ENCODE data around the gene ARHGEF1.
"Not testable (repeated sequence)": the region's sequence is repeated elsewhere in the genome, so short reads cannot be mapped to it uniquely, and the experiment has no call there.

ARHGEF1 gene

DNA sequence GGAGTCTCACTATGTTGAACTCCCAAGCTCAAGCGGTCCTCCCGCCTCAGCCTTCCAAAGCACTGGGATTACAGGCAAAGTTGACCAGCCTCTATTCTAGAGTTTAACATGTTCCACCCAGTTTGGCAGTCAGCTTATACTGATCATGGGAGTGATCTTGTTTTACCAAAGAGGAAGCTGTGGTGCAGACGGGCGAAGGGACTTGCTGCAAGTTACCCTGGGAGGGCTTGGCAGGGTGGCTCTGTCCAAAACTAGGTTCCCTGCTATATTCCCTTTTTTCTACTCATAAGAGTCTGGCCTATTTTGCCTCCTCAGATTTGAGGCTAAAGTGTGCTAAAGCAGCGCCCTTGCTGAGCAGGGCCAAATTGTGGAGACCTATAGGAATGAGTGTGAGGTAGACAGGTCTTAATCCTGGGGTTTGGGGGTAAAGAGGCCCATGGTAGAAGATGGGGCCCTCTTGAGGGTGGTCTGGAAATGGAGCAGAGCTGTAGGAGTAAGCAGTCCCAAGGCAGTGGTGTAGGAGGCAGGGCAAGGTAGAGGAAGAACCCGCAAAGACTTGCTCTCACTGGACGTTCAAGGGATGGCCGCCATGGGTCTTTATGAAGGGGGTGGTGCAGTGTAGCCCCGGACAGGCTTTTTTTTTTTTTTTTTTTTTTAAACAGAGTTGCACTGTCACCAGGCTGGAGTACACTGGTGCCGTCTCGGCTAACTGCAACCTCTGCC, 19.6 kb upstream of the ARHGEF1 start:
- no peak for DNase-seq

DNA sequence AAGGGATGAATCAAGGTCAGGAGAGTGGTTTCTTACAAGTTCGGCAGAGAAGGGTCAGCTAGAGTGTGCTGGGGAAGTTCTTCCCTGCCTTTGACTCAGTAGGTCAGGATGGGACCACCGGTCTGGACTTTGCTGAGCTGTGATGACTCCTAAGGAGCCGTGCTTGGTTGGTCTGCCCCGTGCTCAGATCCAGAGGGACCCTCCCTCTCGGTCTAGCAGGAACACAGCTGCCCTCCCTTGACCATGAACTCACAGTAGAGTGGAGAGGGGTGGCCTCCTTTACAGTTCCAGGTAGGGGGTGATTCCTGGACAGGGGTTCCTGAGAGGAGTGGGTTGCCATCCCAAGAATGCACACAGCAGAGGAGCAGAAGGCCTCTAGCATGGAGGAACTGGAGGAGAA, 18.6 kb upstream of the ARHGEF1 start:
- no peak for DNase-seq

DNA sequence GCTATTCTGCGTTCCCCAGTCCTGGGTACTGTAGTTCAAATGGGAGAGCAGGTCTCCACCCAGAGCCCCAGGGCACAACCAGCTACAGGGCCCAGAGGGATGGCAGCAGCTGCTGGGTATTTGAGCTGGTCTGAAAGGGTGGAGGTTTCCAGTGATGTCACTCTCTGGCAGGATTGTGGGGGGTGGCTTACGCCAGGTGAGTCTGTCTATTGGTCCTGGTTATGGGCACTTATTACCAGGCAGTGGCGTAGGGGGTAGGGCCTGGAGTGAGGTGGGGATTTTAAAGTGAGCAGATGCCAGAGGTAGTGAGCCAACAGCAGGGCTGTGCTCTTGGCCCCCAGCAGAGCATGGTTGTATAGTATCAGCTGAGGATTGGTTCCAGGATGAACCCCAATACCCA, 16.7 kb upstream of the ARHGEF1 start:
- DNase-seq = no peak

DNA sequence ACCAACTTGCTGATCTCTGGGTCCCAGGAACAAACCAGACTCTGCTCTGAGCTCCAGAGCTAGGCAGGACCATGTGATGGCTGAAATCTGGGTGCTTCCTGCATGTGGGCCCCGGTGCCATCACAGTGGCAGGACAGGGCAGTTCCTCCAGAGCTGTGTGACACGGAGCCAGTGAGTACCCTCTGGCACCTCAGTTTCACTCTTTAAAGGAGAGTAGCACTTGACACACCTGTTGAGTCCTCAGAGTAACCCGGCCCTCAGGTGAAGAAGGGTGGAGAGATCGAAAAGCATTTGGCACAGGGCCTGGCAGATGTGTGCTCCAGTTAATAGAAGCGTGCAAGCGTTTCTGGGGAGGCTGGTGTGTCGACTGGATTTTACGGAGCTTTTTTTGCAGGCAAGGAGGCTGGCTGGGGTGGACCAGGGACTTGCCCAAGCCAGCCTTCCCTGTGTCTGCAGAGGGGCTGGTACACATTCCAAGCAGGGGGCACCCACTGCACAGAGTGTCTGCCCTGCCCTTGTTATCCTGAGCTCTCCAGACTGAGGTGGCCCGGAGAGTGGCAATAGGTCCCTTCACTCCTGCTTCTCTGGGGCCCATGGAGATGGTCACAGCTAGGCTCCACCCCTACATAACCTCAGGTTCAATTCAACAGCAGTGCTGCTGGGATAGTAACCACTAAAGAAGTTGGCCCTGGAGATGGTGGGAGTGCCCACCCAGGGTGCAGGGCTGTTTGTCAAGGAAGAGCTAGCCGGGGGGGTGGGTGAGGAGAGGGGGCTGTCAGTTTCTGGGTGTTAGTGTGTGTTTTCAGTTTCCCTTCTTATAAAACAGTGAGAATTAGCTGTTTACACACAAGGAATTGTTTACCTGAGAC, 14.6 kb upstream of the ARHGEF1 start:
- DNase-seq = no peak

DNA sequence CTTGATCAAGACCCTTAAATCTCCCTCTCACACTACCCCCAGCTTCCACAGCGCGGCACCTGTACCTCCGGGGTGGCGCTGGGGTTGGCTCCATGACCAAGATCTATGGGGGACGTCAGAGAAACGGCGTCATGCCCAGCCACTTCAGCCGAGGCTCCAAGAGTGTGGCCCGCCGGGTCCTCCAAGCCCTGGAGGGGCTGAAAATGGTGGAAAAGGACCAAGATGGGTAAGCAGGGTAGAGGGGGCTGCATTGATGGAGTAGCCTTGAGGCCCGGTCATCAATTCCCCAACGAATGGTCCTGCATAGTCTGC, 14.0 kb upstream of the ARHGEF1 start:
- no peak for DNase-seq

DNA sequence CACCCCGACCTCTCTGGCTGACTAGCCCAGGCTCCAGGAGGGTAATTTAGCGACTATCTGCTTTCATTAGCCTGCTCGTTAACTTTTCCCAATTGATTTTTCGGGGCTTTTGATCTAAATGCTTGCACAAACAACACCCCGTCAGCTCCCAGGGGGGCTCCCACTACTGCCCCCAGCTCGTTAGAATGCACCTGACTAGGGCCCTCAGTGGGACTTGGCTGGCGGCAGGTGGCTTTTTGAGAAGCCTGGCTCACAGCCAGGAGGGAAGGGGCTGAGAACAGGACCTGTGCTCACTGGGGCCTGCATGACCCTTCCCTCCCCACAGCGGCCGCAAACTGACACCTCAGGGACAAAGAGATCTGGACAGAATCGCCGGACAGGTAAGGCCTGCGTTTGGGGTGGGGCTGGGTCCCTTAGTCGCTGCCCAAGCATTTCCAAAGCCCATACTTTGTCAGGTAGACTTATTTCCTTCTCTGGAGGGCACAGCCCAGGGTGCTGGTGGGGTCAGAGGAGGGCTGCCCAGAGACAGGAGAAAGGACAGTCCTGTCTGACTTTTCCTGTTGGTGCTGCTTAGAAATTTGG, 13.5 kb upstream of the ARHGEF1 start:
- no peak for DNase-seq

DNA sequence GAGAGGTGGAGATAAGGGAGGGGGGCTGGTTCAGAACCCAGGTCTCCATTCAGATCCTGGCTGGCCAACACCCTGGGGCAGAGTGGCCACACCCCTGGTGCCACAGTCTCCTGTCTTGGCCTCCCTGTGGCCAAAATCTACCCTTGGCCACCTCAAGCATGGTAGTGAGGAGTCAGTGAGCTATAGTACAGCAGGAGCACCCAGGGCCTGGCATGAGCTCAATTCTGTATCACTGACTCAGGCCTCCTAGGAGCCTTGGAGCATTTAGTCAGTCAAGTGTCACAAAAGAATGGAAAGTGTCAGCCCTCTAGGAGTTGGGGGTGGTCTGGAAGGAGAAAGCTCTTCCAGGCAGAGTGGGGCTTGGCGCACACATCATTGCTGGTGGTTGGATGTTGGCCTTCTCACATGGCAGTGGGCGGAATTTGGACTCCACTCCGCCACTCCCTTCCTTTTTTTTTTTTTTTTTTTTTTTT, 12.5 kb upstream of the ARHGEF1 start:
- peak; percentile 41 for DNase-seq

DNA sequence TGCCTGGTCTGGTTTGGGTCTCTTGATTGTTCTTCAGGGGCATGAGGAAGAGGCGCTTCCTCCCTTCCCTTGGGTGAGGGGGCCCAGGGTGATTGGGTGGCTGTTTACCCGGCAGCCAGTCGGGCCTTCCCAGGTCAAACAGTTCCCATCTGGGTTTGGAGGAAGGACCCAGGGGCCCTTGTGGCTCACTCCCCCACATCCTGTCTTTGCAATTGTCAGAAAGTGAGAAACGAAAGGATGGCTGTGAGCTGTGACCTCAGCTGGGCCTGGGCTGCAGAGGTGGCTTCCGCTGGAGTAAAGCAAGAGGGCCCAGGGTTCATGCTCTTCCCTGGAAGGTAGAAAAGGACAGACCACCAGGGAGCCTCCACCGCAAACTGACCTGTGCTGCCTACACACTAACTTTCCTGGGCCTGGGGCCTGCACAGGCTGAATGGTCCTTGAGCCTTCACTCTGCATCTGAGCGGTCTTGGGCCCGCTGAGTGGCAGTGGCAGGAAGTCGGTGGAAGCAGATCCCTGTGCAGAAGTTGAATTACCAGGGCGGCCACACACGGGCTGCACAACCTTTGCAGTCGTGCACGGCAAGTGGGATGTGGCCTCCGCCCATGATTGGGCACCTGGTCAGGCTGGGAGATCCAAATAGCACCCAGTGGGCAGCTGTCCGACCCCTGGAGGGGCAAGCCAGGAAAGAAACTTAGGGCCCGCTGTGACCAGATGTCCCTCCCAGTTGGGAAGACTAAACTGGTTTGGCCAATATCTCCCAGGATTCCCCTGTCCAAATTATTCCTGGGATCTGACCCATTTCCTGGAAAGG, 11.2 kb upstream of the ARHGEF1 start:
- no peak for DNase-seq

DNA sequence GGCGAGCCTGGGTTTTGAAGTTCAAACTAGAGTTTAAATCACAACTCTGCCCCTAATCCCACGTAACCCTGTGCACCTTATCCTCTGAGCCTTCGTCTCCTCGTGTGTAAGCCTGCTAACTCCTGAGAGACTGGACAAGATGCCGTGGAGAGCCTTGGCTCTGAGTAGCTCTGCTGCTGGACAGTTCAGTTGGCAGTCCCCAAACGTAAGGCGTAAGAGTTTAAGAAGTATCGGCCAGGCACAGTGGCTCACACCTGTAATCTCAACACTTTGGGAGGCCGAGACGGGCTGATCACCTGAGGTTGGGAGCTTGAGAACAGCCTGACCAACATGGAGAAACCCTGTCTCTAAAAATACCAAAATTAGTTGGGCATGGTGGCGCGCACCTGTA, 10.6 kb upstream of the ARHGEF1 start:
- DNase-seq = no peak

DNA sequence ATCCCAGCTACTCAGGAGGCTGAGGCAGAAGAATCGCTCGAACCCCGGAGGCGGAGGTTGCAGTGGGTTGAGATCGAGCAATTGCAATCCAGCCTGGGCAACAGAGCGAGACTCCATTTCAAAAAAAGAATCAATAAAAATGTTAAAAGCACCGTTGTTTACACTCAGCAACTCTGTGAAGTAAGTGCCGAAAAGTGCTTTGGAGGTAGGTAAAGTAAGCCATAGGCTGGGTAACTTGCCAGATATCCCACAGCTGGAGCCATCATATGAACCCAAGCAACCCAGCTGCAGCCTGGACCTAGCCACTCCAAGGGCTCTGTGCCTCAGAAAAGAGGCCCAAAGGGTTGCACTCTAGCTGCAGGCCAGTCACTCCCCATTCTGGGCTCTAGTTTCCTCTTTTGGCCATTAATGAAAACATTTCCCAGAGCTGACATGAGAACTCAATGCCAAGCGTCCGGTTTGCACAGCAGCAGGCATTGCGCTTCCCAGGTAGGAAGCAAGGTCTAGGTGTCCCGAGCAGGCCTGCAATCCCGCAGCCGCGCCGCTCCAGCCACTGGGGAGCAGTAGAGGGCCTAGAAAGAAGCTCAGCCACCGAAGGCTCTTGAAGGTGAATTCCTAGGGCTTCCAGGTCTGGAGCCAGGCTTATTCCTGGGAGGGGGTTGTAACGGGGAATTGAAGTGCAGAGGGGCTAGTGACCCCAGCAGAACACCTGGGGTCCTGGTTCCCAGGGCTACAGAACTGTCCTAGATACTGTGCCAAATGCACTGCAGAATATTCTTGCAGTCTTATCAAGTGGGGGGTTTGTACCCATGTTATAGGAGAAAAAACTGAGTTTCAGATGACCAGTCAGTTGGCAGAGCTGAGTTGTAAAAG, 10.0 kb upstream of the ARHGEF1 start:
- DNase-seq = peak; percentile 49

DNA sequence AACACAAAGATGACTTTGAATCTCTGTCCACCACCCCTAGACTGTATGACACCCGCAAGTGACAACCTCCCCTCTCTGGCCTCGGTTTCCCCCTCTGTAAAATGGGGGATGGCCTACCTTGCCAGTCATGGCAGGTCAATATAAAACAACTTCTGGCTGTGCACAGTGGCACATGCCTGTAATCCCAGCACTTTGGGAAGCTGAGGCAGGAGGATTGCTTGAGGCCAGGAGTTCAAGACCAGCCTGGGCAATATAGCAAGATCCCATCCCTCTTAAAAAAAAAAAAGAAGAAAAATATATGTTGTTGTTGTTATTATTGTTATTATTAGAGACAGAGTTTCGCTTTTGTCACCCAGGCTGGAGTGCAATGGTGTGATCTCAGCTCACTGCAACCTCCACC, 7.0 kb upstream of the ARHGEF1 start:
- DNase-seq = not testable (repeated sequence)

DNA sequence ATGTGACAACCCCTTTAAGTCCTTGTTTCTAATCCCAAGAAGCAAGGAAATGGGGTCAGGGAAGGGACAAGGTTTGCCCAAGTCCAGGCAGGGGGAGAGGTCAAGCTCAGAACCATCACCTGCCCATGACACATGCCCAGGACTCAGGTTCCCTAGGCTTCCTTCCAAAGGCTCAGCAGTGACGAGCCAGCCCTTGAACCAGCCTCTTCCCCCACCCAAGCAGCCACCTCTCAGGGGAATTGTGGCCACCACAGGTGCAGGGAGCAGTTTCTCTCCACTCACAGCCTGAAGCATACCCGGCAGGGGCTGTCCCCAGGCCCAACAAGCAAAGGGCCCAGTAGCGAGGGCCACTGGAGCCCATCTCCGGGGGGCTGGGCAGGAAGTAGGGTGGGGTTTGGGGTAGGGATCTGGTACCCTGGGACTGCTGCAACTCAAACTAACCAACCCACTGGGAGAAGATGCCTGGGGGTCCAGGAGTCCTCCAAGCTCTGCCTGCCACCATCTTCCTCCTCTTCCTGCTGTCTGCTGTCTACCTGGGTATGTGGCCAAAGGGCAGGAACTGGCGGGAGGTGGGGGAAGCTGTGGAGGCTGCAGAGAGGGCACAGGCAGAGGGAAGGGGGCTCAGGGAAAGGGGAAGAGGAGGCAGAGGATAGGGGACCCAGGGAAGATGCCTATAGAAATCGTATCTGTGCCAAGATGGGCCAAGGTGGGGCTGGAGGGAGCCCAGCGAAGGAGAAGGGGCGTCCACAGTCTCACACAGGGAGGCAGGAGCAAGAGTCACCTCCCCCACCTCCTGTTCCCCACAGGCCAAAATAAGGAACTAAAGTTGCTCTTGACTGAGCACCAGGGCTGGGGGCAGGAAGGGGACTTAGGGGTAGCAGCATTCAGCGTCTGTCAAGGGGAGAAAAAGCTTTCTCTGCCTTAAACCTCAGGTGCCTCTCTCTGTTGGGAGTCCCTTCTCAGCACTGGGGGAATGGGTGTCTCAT, 5.8 kb upstream of the ARHGEF1 start, which contains the start of gene CD79A:
Gene CD79A (plus strand): TSS at position 433 of the 986 bp plus-strand sequence. CDS start 26 bp downstream, at position 459.
- DNase-seq = no peak

DNA sequence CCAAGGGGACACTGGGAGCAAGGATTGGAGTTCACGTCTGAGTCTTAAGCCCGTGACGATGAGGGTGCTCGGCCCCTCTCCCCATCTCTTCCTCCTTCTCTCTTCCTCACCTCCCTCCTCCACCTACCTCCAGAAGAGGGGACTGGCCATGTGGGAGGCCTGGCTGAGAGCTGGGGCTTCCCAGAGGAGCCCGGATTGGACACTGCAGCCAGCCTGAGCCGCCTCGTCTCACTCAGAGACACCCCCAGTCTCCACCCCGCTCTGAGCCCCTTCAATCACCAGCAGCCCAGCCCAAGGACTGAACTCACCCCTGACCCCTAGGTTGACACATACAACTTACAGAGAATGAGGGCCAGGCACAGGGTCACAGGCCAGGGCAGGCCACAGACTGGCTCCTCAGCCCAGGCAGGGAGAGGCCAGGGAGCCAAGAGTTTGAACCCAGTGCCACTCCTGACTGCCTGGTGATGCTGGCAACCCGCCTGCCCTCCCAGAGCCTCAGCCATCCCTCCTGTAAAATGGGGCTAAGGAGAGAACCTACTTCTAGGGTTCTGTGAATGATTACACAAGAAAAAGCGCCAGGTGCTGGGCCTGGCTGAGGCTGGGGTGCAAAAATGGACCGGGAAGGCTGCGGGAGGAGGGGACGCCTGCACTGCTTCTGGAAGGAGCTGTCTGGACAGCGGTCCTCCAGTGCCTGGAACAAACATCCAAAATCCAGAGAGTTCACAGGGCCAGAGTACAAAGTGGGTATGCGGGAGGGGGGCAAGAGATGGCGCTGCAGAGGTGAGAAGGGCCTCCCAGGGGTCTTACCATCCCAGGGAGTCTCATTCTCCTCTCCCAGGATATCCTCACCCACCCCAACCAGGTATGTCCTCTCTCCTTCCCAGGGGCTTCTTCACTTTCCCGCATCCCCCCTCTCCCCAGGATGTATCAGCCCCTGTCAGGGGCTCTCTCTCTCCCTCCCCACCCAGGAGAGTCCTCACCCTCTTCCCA, 4.8 kb upstream of the ARHGEF1 start:
- no peak for DNase-seq

DNA sequence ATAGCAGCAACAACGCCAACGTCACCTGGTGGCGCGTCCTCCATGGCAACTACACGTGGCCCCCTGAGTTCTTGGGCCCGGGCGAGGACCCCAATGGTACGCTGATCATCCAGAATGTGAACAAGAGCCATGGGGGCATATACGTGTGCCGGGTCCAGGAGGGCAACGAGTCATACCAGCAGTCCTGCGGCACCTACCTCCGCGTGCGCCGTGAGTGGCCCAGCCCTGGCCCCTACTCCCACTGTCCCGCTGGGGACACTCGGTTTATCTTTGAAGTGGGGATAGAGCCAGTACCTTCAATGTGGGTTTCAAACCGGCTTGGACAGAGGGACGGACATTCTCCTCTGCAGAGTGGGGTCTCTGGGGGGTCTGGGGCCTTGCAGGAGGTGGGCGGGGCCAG, 3.9 kb upstream of the ARHGEF1 start:
- no peak for DNase-seq

DNA sequence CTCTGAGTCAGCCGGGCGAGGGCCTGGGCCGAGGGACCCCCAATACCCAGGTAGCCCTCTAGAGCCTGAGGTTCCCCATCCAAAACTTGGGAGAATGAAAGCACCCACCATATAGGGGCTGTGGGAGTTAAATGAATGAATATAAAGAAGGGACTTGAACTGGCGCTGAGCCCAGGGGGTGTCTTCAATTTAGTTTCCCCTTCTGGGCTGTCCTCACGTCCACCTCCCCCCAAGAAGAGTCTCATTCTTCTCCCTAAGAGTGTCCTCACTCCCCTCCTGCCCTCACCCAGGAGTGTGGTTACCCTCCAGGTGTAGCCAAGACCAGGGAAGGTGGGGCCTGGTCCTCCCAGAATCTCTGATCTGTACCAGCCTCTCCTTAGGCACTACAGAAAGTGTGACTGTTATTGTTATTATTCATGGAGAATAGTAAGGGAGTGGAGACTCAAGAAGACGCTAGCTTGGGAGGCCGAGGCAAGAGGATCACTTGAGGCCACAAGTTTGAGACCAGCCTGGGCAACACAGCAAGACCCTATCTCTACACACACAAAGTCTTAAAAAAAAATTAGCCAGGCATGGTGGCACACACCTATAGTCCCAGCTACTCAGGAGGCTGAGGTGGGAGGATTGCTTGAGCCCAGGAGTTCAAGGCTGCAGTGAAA, 3.2 kb upstream of the ARHGEF1 start:
- no peak for DNase-seq

DNA sequence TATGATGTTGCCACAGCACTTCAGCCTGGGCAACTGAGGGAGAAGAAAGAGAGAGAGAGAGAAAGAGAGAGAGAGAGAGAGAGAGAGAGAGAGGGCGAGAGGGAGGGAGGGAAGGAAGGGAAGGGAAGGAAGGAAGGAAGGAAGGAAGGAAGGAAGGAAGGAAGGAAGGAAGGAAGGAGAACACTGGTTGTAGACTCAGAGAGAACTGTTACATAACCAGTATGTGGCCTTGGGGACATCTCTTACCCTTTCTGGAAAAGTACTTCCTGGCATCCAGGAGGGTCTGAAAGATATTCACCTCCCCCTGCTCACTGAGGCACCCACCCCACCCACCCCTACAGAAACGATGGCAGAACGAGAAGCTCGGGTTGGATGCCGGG, 2.7 kb upstream of the ARHGEF1 start:
- no peak for DNase-seq

DNA sequence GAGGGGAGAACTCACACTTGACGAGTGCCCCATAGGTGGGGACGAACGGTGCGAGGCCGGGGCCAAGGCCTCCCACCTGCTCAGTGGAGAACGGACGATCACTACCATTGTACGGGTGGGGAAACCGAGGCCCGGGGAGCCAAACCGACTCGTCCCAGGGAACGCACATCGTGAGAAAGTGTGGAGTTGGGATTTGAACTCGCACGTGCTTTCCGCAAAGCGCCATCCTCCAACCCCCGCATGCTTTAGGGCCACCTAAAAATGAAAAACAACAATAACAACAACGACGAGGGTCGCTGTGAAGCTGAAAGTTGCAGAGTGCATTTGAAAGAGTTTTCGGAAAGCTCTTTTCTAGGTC, 458 bp downstream of the ARHGEF1 start:
- no peak for DNase-seq

DNA sequence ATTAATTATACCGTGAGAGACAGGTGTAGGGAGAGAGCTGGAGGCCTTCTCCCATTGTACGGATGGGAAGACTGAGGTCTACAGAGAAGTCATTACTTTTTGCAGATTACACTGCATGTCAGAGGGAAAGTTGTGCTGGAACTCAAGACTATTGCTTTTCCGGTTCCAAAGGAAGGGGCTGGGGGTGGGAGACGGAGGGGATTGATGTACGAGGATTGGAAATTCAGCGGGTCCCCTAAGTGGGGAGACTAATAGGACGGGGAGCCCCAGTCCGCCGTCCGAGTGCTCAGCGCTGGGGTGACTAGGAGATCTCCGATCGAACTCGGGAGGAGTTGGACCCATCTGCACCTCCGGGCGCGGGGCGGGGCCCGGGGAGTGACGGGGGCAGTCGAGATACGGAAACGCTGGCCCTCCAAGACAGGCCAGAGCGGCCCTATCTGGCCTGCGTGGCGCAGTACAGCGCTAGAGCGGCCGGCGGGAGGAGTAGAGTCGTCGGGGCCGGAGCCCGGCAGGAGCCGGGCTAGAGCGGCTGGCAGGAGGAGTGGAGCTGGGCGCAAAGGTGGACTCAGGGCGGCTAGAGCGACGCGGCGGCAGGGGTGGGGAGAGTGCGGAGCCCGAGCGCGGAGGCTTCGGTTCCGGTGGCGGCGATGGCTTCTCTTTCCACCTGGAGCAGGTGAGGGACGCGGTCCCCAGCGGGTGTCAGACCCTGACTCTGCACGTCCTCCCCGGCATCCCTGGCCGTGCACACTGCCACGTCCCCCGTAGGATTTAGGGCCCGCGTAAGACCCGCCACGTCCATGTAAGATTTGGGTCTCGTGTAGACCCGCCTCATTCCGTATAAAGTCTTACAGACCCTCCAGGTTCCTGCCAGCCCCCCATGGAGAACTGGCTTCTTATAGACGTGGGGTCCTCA, 1.1 kb downstream of the ARHGEF1 start:
- DNase-seq = peak; percentile 96
